ENCODE measurements around the gene ENDOU. TPM values are rescaled to one million over a fixed set of nuclear protein-coding genes. Genes with fewer than 3 reads are reported as not detected.
"Not testable (repeated sequence)": the region's sequence is repeated elsewhere in the genome, so short reads cannot be mapped to it uniquely, and the experiment has no call there.

The ENDOU gene
- total RNA-seq, 1 experiment from 2014 or later, result not detected

DNA sequence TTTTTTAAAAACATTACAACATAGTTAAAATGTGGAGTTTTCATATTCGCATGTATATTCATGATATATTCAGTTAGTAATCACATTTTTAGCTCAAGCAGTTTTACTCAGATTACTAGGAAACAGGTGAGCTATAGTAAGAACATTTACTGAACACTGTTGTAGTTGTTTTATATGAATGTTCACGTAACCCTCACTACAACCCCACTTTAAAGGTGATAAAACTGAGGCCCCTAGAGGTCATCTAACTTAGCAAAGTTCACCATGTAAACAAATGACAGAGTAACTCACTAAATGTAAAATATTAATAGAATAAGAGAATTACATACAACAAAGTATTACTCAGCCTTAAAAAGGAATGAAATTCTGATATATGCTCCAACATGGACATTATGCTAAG, 45.5 kb downstream of the ENDOU start:
- POLR2A ChIA-PET (ENCODE audit: unreplicated experiment), result no interaction called here
- Histone ChIP-seq H3K9me2 (replicated peaks; ENCODE audit: low read length) (no peaks in the 10 kb centered on the region), H3K27ac (ENCODE audit: low read length) (no peak overlapping the region), H3K4me2 (ENCODE audit: low read length) (no peak overlapping the region), H2AFZ (ENCODE audit: low read length) (no peak overlapping the region), H3K9me3 (ENCODE audit: low read length) (no peaks in the 10 kb centered on the region), H3K4me3 (ENCODE audit: low read length) (no peak overlapping the region), H3K4me1 (ENCODE audit: insufficient read depth, low read length) (no peaks in the 10 kb centered on the region), H4K20me1 (ENCODE audit: low read length) (no peaks in the 10 kb centered on the region), H3K36me3 (ENCODE audit: low read depth, low read length) (peaks cover 18% of the 10 kb centered on the region; the same call in 1 of the 2 replicates), H3K9ac (ENCODE audit: low read length) (no peak overlapping the region), H3K27me3 (ENCODE audit: low read length) (no peaks in the 10 kb centered on the region), H3F3A (ENCODE audit: low read length, unreplicated experiment) (no peaks in the 10 kb centered on the region), H3K79me2 (ENCODE audit: low read length) (no peaks in the 10 kb centered on the region)
- no TSS peak for BruUV-seq (replicated peaks)
- DNase-seq, result no peak
- TF ChIP-seq, protein P1, sequence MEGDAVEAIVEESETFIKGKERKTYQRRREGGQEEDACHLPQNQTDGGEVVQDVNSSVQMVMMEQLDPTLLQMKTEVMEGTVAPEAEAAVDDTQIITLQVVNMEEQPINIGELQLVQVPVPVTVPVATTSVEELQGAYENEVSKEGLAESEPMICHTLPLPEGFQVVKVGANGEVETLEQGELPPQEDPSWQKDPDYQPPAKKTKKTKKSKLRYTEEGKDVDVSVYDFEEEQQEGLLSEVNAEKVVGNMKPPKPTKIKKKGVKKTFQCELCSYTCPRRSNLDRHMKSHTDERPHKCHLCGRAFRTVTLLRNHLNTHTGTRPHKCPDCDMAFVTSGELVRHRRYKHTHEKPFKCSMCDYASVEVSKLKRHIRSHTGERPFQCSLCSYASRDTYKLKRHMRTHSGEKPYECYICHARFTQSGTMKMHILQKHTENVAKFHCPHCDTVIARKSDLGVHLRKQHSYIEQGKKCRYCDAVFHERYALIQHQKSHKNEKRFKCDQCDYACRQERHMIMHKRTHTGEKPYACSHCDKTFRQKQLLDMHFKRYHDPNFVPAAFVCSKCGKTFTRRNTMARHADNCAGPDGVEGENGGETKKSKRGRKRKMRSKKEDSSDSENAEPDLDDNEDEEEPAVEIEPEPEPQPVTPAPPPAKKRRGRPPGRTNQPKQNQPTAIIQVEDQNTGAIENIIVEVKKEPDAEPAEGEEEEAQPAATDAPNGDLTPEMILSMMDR (conservative IDR thresholded peaks at IDR 0.05; ENCODE audit: low read depth, low read length), result no peak
- TF ChIP-seq EZH2 (IDR thresholded peaks at IDR 0.05; ENCODE audit: low read length, unreplicated experiment) (no peak), EZH2phosphoT487 (IDR thresholded peaks at IDR 0.05; ENCODE audit: borderline replicate concordance, low read length) (no peak)
- CTCF ChIA-PET, result no interaction called here
- intact Hi-C loops (cut with micrococcal nuclease), result no loop called here
- no peak for ATAC-seq

DNA sequence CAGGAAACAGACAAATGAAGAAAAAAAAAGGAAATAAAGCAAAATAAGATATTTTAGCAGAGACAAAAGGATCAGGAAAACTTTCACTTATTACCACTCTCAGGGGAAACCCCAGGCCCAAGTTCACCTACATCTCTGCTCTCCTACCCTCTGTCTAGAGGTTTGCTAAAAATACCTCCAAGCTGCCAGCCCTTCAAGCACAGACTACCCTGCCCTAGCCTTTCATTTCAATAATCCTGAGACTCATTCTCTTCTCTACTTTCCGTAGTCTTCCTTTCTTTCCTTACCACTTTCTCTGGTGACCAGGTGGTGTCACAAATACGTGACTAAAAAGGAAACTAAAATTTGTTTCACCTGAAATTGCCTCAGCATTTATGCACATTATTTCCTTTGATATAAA, 53.2 kb downstream of the ENDOU start:
- intact Hi-C loops (cut with micrococcal nuclease), result no loop called here
- no peak for TF ChIP-seq EZH2 (IDR thresholded peaks at IDR 0.05; ENCODE audit: low read length, unreplicated experiment)
- TF ChIP-seq, protein P1 (conservative IDR thresholded peaks at IDR 0.05; ENCODE audit: low read depth, low read length), result no peak
- no peak for TF ChIP-seq EZH2phosphoT487 (IDR thresholded peaks at IDR 0.05; ENCODE audit: borderline replicate concordance, low read length)
- Histone ChIP-seq H4K20me1 (ENCODE audit: low read length) (no peaks in the 10 kb centered on the region), H3K9me2 (replicated peaks; ENCODE audit: low read length) (no peaks in the 10 kb centered on the region), H3K9me3 (ENCODE audit: low read length) (no peaks in the 10 kb centered on the region), H3K79me2 (ENCODE audit: low read length) (no peaks in the 10 kb centered on the region), H3K4me1 (ENCODE audit: insufficient read depth, low read length) (no peaks in the 10 kb centered on the region), H3K36me3 (ENCODE audit: low read depth, low read length) (peaks cover 24% of the 10 kb centered on the region), H3K4me3 (ENCODE audit: low read length) (no peak overlapping the region), H2AFZ (ENCODE audit: low read length) (no peak overlapping the region), H3K27me3 (ENCODE audit: low read length) (no peaks in the 10 kb centered on the region), H3F3A (ENCODE audit: low read length, unreplicated experiment) (no peaks in the 10 kb centered on the region), H3K4me2 (ENCODE audit: low read length) (no peak overlapping the region), H3K9ac (ENCODE audit: low read length) (no peak overlapping the region), H3K27ac (ENCODE audit: low read length) (no peak overlapping the region)
- ChIA-PET CTCF (no interaction called here), POLR2A (ENCODE audit: unreplicated experiment) (no interaction called here)
- no TSS peak for BruUV-seq (replicated peaks)
- ATAC-seq, result no peak
- DNase-seq, result no peak

- H3K4me1 ChIP-seq (ENCODE audit: insufficient read depth, low read length); BruUV-seq (replicated peaks); H3F3A ChIP-seq (ENCODE audit: low read length, unreplicated experiment); H3K79me2 ChIP-seq (ENCODE audit: low read length); intact Hi-C loops (cut with micrococcal nuclease); H3K27ac ChIP-seq (ENCODE audit: low read length); H3K9ac ChIP-seq (ENCODE audit: low read length); ATAC-seq; H4K20me1 ChIP-seq (ENCODE audit: low read length); H3K4me2 ChIP-seq (ENCODE audit: low read length); DNase-seq; H3K4me3 ChIP-seq (ENCODE audit: low read length); POLR2A ChIA-PET (ENCODE audit: unreplicated experiment); H2AFZ ChIP-seq (ENCODE audit: low read length); H3K9me3 ChIP-seq (ENCODE audit: low read length); CTCF ChIA-PET; H3K27me3 ChIP-seq (ENCODE audit: low read length); H3K9me2 ChIP-seq (replicated peaks; ENCODE audit: low read length): not testable (repeated sequence)
- H3K36me3 ChIP-seq (ENCODE audit: low read depth, low read length), result peaks cover 43% of the 10 kb centered on the region
These were observed 57.4 kb downstream of the ENDOU start for GRCh38 chr12:47667935-47668334.

Other genes with a start within 250 kb of the ENDOU start
- 20.3 and 22.1 TPM in 2 replicates for gene RPAP3, start 19.5 kb downstream of the ENDOU start, total RNA-seq (2014; rRNA removed)
- gene RAPGEF3, start 33.4 kb upstream of the ENDOU start, total RNA-seq (2014; rRNA removed), result 6.7 and 9.3 TPM in 2 replicates
- 21.4 and 22.3 TPM in 2 replicates for gene SLC48A1, start 47.7 kb upstream of the ENDOU start, total RNA-seq (2014; rRNA removed)
- gene HDAC7, start 94.4 kb upstream of the ENDOU start, total RNA-seq (2014; rRNA removed), result 44.2 and 59.6 TPM in 2 replicates
- 19.6 and 19.9 TPM in 2 replicates for gene VDR, start 179.5 kb upstream of the ENDOU start, total RNA-seq (2014; rRNA removed)
- 114 and 166 TPM in 2 replicates for gene TMEM106C, start 238.1 kb upstream of the ENDOU start, total RNA-seq (2014; rRNA removed)

Measured in PC-3 (cell line).